ENCODE results near the gene PPARG. TPM values are rescaled to one million over a fixed set of nuclear protein-coding genes. Genes with fewer than 3 reads are reported as not detected.
"Not testable (repeated sequence)": the region's sequence is repeated elsewhere in the genome, so short reads cannot be mapped to it uniquely, and the experiment has no call there.

Gene PPARG
- polyA plus RNA-seq, 3 donors, result 24.3 to 28.2 (median 25.2) TPM

GRCh38 chr3:12463686-12464085, 174.8 kb downstream of the PPARG start:
- DNase-seq (ENCODE audit: extremely low read depth in 1 of 11, low read depth in 9 of 11, low spot score in 4 of 11), result no peak

DNA sequence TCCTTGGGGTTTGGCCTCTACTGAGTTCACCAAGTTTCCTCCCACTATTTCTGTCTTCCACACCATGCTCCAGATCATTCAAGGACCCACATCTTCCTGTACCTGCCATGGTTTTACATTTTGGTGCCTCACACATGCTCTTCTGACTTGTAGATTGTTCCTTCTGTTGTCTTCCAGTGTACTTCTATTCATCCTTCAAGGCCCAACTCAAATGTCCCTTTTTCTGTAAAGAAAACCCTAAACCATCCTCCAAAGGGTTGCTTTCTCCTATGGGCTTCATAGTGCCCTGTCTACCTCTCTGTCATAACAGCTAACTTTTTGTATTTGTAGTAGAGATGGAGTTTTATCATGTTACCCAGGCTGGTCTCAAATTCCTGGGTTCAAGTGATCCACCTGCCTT, 175.3 kb downstream of the PPARG start:
- no peak for DNase-seq (ENCODE audit: extremely low read depth in 1 of 11, low read depth in 9 of 11, low spot score in 4 of 11)

- DNase-seq (ENCODE audit: extremely low read depth in 1 of 11, low read depth in 9 of 11, low spot score in 4 of 11), result no peak
These were observed 176.4 kb downstream of the PPARG start for GRCh38 chr3:12465151-12465835.

GRCh38 chr3:12465836-12466225, 177.0 kb downstream of the PPARG start:
- DNase-seq (ENCODE audit: extremely low read depth in 1 of 11, low read depth in 9 of 11, low spot score in 4 of 11), result no peak

DNA sequence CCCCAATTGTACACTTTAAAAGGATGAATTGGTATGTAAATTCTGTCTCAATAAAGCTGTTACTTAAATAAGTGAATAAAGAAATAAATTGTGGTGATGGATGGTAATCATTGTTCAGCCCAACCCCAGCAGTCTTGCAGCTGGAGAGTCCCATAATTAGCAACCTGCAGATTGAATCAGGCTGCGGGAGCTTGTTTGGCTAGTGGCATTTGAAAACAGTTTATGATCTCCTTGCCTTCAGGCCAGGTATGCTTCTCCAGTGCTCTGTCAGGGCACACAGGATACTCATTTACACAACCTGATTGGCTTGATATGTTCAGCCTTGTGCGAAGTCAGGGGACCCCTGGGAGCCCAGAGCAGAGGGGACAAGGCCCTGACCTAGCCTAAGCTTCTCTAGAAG, 178.9 kb downstream of the PPARG start:
- DNase-seq (ENCODE audit: extremely low read depth in 1 of 11, low read depth in 9 of 11, low spot score in 4 of 11), result no peak

- no peak for DNase-seq (ENCODE audit: extremely low read depth in 1 of 11, low read depth in 9 of 11, low spot score in 4 of 11)
These were observed 179.4 kb downstream of the PPARG start for GRCh38 chr3:12468276-12468675.

- no peak for DNase-seq (ENCODE audit: extremely low read depth in 1 of 11, low read depth in 9 of 11, low spot score in 4 of 11)
These were observed 179.9 kb downstream of the PPARG start for GRCh38 chr3:12468757-12469156.

DNA sequence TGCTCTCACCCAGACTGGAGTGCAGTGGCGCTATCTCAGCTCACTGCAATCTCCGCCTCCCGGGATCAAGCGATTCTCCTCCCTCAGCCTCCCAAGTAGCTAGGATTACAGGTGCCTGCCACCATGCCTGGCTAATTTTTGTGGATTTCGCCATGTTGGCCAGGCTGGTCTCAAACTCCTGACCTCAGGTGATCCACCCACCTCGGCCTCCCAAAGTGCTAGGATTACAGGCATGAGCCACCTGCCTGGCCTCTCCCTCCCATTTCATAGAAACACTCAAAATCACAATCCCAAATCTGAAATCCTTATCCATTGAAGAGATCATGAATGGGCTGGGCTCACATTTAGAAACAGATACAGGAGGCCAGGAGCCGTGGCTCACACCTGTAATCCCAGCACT, 180.4 kb downstream of the PPARG start:
- DNase-seq (ENCODE audit: extremely low read depth in 1 of 11, low read depth in 9 of 11, low spot score in 4 of 11), result not testable (repeated sequence)

DNA sequence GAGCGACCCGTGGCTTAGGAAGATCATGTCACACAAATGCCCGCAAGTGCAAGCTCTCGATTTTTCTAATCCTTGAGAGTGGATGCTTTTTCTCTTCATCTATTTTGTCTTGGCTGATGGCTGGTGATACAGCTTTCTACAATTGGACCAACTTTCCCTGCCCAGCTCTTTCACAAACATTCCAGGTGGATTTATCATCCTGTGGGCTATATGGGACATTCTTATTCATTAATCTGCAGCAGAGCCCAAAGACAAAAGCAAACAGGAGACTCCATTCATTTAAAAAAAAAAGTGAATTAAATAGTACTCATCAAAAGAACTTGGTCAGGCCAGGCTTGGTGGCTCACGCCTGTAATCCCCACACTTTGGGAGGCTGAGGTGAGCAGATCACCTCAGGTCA, 181.2 kb downstream of the PPARG start:
- DNase-seq (ENCODE audit: extremely low read depth in 1 of 11, low read depth in 9 of 11, low spot score in 4 of 11), result no peak

GRCh38 chr3:12470680-12471079, 181.8 kb downstream of the PPARG start:
- DNase-seq (ENCODE audit: extremely low read depth in 1 of 11, low read depth in 9 of 11, low spot score in 4 of 11), result no peak

GRCh38 chr3:12471241-12471640, 182.4 kb downstream of the PPARG start:
- DNase-seq (ENCODE audit: extremely low read depth in 1 of 11, low read depth in 9 of 11, low spot score in 4 of 11), result no peak

- no peak for DNase-seq (ENCODE audit: extremely low read depth in 1 of 11, low read depth in 9 of 11, low spot score in 4 of 11)
These were observed 183.2 kb downstream of the PPARG start for GRCh38 chr3:12472000-12472610.

DNA sequence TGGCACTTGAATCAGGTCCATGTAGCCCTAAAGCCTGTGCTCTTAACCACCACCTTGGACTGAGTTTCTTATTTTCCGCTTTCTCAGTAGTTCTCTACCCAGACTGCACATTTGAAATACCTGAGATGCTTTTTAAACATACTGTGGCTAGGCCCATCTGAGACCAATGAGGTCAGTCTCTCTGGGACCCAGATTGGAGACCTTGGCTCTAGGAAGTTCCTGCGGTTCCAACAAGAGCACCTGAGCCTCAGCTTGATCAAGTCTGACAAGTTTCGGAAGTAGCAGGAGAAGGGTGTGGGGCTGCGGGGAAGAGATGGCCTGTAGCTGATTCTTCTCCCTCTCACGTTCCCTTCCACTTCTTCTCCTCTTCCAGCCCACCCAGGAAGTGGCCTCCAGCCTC, 183.9 kb downstream of the PPARG start:
- no peak for DNase-seq (ENCODE audit: extremely low read depth in 1 of 11, low read depth in 9 of 11, low spot score in 4 of 11)

DNA sequence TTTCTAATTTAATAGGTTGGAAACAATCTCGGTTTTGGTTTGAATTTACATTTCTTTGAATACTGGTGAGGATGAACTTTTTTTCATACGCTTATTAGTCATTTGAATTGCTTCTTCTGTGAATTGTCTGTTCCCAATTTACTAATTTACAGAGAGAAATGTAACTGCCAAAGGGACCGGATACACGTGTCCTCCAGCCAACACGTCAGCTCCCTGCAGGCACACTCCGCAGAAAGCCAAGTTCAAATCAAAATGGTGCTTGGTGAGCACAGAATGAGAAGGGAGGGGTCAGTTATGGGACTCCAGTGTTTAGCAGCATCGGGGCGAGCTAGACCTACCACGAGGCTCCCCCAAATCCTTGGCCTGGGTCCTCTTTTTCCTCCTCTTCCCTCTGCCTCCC, 184.6 kb downstream of the PPARG start:
- no peak for DNase-seq (ENCODE audit: extremely low read depth in 1 of 11, low read depth in 9 of 11, low spot score in 4 of 11)

GRCh38 chr3:12476238-12476897, 187.5 kb downstream of the PPARG start:
- no peak for DNase-seq (ENCODE audit: extremely low read depth in 1 of 11, low read depth in 9 of 11, low spot score in 4 of 11)

DNA sequence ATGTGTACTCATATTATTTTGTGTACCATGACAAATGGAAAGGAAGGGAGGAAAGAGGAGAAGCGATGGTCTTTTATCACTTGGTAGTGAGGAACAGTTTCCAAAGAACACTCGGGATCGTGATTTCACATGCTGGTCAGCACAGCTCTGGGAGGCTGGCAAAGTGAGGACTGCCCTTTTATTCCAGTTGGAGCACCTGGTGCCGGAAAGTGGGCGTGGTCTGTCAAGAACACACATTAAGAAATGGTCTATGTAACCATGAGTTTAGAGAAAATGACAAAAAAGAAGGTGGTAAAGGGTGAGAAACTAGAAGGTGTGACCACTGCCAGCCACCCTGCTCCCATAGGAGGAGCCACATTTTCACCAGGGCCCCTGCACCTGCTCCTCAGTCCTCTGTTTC, 188.4 kb downstream of the PPARG start:
- DNase-seq (ENCODE audit: extremely low read depth in 1 of 11, low read depth in 9 of 11, low spot score in 4 of 11), result no peak

DNA sequence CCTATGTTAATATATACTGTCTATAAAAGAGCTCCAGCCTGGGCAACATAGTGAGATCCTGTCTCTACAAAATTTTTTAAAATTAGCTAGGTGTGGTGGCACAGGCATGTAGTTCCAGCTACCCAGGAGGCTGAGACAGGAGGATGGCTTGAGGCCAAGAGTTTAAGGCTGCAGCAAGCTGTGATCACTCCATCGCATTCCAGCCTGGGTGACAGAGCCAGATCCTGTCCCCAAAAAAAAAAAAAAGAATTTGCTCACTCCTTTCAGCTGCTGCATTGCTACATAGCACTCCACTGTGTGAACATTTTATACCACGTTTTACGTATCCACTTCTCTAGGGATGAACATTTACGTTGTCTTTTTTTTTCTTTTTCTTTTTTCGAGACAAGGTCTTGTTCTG, 189.5 kb downstream of the PPARG start:
- no peak for DNase-seq (ENCODE audit: extremely low read depth in 1 of 11, low read depth in 9 of 11, low spot score in 4 of 11)

DNA sequence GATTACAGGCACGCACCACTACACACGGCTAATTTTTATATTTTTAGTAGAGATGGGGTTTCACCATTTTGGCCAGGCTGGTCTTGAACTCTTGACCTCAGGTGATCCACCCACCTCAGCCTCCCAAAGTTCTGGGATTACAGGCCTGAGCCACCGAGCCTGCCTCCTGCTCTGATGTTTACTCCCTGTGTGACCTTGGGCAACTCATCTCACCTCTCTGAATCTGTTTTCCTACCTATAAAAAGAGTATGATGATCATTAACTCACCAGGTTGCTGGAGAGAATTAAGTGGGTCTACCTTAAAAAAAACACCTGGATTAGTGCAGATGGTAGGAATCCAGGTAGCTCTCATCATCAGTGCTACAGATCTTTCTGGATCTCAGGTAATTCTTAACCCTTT, 190.3 kb downstream of the PPARG start:
- not testable (repeated sequence) for DNase-seq (ENCODE audit: extremely low read depth in 1 of 11, low read depth in 9 of 11, low spot score in 4 of 11)

GRCh38 chr3:12479919-12480427, 191.1 kb downstream of the PPARG start:
- DNase-seq (ENCODE audit: extremely low read depth in 1 of 11, low read depth in 9 of 11, low spot score in 4 of 11), result no peak

GRCh38 chr3:12483410-12483809, 194.5 kb downstream of the PPARG start:
- no peak for DNase-seq (ENCODE audit: extremely low read depth in 1 of 11, low read depth in 9 of 11, low spot score in 4 of 11)

GRCh38 chr3:12483872-12484197, 195.0 kb downstream of the PPARG start:
- no peak for DNase-seq (ENCODE audit: extremely low read depth in 1 of 11, low read depth in 9 of 11, low spot score in 4 of 11)

Data from renal cortex interstitium (tissue), 11 donors.